Mesothelial cell of epicardium (in vitro differentiated cells): ENCODE data around the gene TXNDC2. TPM values are rescaled to one million over a fixed set of nuclear protein-coding genes. Genes with fewer than 3 reads are reported as not detected.
"Not testable (repeated sequence)": the region's sequence is repeated elsewhere in the genome, so short reads cannot be mapped to it uniquely, and the experiment has no call there.

ENCODE experiments used
- DNase-seq, 2 experiments: peaks; one replicate each; pipeline ENCODE4 v3.0.0; 2021; ENCODE audit warnings: low spot score in 2 of 2; ENCODE audit not compliant: unreplicated experiment in 2 of 2
- H3K27ac Mint-ChIP-seq: 2 replicates; pipeline ENCODE4 v1.8.0; 2021; ENCODE audit warnings: mixed read lengths
- H3K27me3 Mint-ChIP-seq: 2 replicates; pipeline ENCODE4 v1.8.0; 2021; ENCODE audit warnings: low read depth, mixed read lengths
- H3K36me3 Mint-ChIP-seq: 2 replicates; pipeline ENCODE4 v1.8.0; 2021; ENCODE audit warnings: mixed read lengths
- H3K4me1 Mint-ChIP-seq: 2 replicates; pipeline ENCODE4 v1.8.0; 2021; ENCODE audit warnings: mixed read lengths
- H3K4me3 Mint-ChIP-seq: 2 replicates; pipeline ENCODE4 v1.8.0; 2021; ENCODE audit warnings: mild to moderate bottlenecking, moderate library complexity, mixed read lengths
- H3K9me3 Mint-ChIP-seq: 2 replicates; pipeline ENCODE4 v1.8.0; 2021; ENCODE audit warnings: mixed read lengths
- total RNA-seq: library from RNA; stranded (reverse); gene quantifications from 3 replicates; pipeline ENCODE4 v1.2.1, GENCODE V29; 2021
- TF ChIP-seq, protein P1 (sequence below): fragments of 200-600 bp; sonication (generic); IDR thresholded peaks from one replicate; pipeline ENCODE4 v1.5.0; 2021; ENCODE audit warnings: antibody characterized with exemption; ENCODE audit not compliant: unreplicated experiment

Gene TXNDC2
- total RNA-seq, 1 donor from 2014 or later, result not detected

DNA sequence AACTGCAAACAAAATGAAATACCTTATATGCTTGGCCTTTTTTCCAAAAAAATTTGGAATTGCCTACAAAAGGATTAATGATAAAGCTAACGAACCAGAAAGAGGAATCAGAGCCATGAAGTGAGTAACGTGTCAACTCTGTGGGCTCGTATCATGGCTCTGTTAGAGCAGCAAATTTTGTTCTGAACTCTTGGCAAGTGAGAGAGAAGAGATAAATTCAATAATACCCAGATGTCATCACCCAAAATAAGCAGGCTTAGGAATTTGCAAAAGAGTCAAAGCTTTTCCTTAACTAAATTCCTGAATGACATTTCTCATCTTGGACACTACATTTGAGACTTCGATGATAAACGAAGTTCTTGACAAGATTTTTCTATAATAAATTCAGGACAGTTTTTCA, 4.4 kb downstream of the TXNDC2 start:
- H3K9me3 Mint-ChIP-seq, result peaks cover 3% of the 10 kb centered on the region
- H3K27ac Mint-ChIP-seq, result no peak overlapping the region
- H3K36me3 Mint-ChIP-seq, result no peaks in the 10 kb centered on the region
- no peak overlapping the region for H3K4me3 Mint-ChIP-seq
- H3K4me1 Mint-ChIP-seq, result no peaks in the 10 kb centered on the region
- H3K27me3 Mint-ChIP-seq, result peaks cover 5% of the 10 kb centered on the region
- TF ChIP-seq, protein P1, sequence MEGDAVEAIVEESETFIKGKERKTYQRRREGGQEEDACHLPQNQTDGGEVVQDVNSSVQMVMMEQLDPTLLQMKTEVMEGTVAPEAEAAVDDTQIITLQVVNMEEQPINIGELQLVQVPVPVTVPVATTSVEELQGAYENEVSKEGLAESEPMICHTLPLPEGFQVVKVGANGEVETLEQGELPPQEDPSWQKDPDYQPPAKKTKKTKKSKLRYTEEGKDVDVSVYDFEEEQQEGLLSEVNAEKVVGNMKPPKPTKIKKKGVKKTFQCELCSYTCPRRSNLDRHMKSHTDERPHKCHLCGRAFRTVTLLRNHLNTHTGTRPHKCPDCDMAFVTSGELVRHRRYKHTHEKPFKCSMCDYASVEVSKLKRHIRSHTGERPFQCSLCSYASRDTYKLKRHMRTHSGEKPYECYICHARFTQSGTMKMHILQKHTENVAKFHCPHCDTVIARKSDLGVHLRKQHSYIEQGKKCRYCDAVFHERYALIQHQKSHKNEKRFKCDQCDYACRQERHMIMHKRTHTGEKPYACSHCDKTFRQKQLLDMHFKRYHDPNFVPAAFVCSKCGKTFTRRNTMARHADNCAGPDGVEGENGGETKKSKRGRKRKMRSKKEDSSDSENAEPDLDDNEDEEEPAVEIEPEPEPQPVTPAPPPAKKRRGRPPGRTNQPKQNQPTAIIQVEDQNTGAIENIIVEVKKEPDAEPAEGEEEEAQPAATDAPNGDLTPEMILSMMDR, result no peak
- no peak for DNase-seq

- peaks cover 3% of the 10 kb centered on the region for H3K9me3 Mint-ChIP-seq
- H3K36me3 Mint-ChIP-seq, result no peaks in the 10 kb centered on the region
- peaks cover 1% of the 10 kb centered on the region for H3K27me3 Mint-ChIP-seq
- DNase-seq, result no peak
- TF ChIP-seq, protein P1, result no peak
- H3K27ac Mint-ChIP-seq, result no peak overlapping the region
- H3K4me1 Mint-ChIP-seq, result no peaks in the 10 kb centered on the region
- no peak overlapping the region for H3K4me3 Mint-ChIP-seq
These were observed 5.2 kb downstream of the TXNDC2 start for GRCh38 chr18:9890957-9891356.

DNA sequence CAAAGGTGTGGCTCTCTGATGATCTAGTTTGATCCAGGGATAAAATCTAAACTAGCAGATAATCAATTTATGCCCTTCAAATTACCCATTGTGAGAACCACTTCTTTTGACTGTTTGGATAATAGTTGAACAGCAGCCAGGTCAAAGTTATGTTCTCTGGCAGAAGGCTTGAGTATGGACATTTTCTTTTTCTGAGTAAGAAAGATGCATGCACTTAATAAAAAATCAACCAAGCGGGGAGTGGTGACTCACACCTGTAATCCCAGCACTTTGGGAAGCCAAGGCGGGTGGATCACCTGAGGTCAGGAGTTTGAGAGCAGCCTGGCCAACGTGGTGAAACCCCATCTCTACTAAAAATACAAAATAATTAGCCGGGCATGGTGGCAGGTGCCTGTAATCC, 5.7 kb downstream of the TXNDC2 start:
- H3K27me3 Mint-ChIP-seq, H3K27ac Mint-ChIP-seq, H3K4me3 Mint-ChIP-seq, DNase-seq, H3K36me3 Mint-ChIP-seq, H3K9me3 Mint-ChIP-seq, H3K4me1 Mint-ChIP-seq: not testable (repeated sequence)

DNA sequence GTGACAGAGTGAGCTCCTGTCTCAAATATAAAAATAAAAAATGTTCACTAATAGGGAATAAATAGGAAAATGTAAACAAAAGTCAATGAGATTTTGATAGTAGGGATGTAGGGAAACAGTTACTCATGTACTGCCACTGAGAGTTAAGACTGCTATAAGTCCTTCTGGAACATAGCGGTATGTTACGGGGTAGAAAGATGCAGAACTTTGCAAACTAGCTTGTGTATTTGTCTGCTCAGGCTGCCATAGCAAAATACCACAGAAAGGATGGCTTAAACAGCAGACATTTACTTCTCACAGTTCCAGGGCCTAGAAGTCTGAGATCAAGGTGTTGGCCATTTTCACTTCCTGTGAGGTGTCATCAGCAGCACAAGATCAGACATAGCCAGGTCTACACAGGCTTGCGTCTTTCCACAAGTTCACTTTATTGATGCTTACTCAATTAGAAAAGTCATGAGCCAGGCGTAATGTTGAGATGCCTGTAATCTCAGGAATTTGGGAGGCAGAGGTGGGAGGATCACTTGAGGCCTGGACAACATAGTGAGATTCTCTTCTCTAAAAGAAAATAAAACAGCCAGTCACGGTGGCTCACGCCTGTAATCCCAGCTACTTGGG, 8.8 kb downstream of the TXNDC2 start:
- H3K4me1 Mint-ChIP-seq, result peaks cover 8% of the 10 kb centered on the region
- no peaks in the 10 kb centered on the region for H3K36me3 Mint-ChIP-seq
- no peak overlapping the region for H3K4me3 Mint-ChIP-seq
- TF ChIP-seq, protein P1, result no peak
- H3K9me3 Mint-ChIP-seq, result no peaks in the 10 kb centered on the region
- no peaks in the 10 kb centered on the region for H3K27me3 Mint-ChIP-seq
- no peak overlapping the region for H3K27ac Mint-ChIP-seq
- no peak for DNase-seq

GRCh38 chr18:9897129-9897528, 11.4 kb downstream of the TXNDC2 start:
- DNase-seq, result no peak
- no peaks in the 10 kb centered on the region for H3K27me3 Mint-ChIP-seq
- no peak overlapping the region for H3K27ac Mint-ChIP-seq
- H3K36me3 Mint-ChIP-seq, result no peaks in the 10 kb centered on the region
- TF ChIP-seq, protein P1, result no peak
- no peaks in the 10 kb centered on the region for H3K9me3 Mint-ChIP-seq
- H3K4me1 Mint-ChIP-seq, result peaks cover 10% of the 10 kb centered on the region
- no peak overlapping the region for H3K4me3 Mint-ChIP-seq

GRCh38 chr18:9897787-9898291, 12.1 kb downstream of the TXNDC2 start:
- H3K4me3 Mint-ChIP-seq, H3K9me3 Mint-ChIP-seq, H3K27me3 Mint-ChIP-seq, H3K36me3 Mint-ChIP-seq, DNase-seq, H3K27ac Mint-ChIP-seq, H3K4me1 Mint-ChIP-seq: not testable (repeated sequence)
